ENCODE measurements around the gene PGD. TPM values are rescaled to one million over a fixed set of nuclear protein-coding genes. Genes with fewer than 3 reads are reported as not detected.
"Not testable (repeated sequence)": the region's sequence is repeated elsewhere in the genome, so short reads cannot be mapped to it uniquely, and the experiment has no call there.

PGD gene
- total RNA-seq, 1 donor from 2014 or later, result 294 TPM

- Mint-ChIP-seq H3K4me1 (ENCODE audit: unreplicated experiment) (peaks cover 6% of the 10 kb centered on the region), H3K9me3 (no peaks in the 10 kb centered on the region), H3K27ac (peak overlapping the region; percentile 99), H3K36me3 (peaks cover 60% of the 10 kb centered on the region), H3K27me3 (no peaks in the 10 kb centered on the region), H3K4me3 (peak overlapping the region; percentile 63)
- no peak for TF ChIP-seq CTCF (conservative IDR thresholded peaks at IDR 0.05)
- no peak for DNase-seq (ENCODE audit: extremely low spot score, unreplicated experiment)
These were observed 16.5 kb downstream of the PGD start for GRCh38 chr1:10415211-10415930.

- Mint-ChIP-seq H3K27ac (peak overlapping the region; percentile 84), H3K36me3 (peaks cover 63% of the 10 kb centered on the region)
- H3K9me3 Mint-ChIP-seq; H3K27me3 Mint-ChIP-seq; H3K4me3 Mint-ChIP-seq; DNase-seq (ENCODE audit: extremely low spot score, unreplicated experiment); H3K4me1 Mint-ChIP-seq (ENCODE audit: unreplicated experiment): not testable (repeated sequence)
These were observed 17.1 kb downstream of the PGD start for GRCh38 chr1:10415967-10416366.

GRCh38 chr1:10418741-10419140, 19.9 kb downstream of the PGD start:
- DNase-seq (ENCODE audit: extremely low spot score, unreplicated experiment); H3K4me3 Mint-ChIP-seq; H3K4me1 Mint-ChIP-seq (ENCODE audit: unreplicated experiment); H3K27ac Mint-ChIP-seq; H3K9me3 Mint-ChIP-seq; H3K27me3 Mint-ChIP-seq: not testable (repeated sequence)
- H3K36me3 Mint-ChIP-seq, result peaks cover 45% of the 10 kb centered on the region

- DNase-seq (ENCODE audit: extremely low spot score, unreplicated experiment), result no peak
- Mint-ChIP-seq H3K4me1 (ENCODE audit: unreplicated experiment) (peaks cover 12% of the 10 kb centered on the region), H3K36me3 (peaks cover 45% of the 10 kb centered on the region), H3K9me3 (no peaks in the 10 kb centered on the region), H3K4me3 (no peak overlapping the region), H3K27me3 (no peaks in the 10 kb centered on the region), H3K27ac (peak overlapping the region; percentile 78)
- no peak for TF ChIP-seq CTCF (conservative IDR thresholded peaks at IDR 0.05)
These were observed 20.5 kb downstream of the PGD start for GRCh38 chr1:10419351-10419750.

- H3K4me1 Mint-ChIP-seq (ENCODE audit: unreplicated experiment), result peaks cover 14% of the 10 kb centered on the region
- no peak for DNase-seq (ENCODE audit: extremely low spot score, unreplicated experiment)
- H3K9me3 Mint-ChIP-seq, result no peaks in the 10 kb centered on the region
- no peak overlapping the region for H3K4me3 Mint-ChIP-seq
- peaks cover 32% of the 10 kb centered on the region for H3K36me3 Mint-ChIP-seq
- H3K27me3 Mint-ChIP-seq, result no peaks in the 10 kb centered on the region
- TF ChIP-seq CTCF (conservative IDR thresholded peaks at IDR 0.05), result no peak
- peak overlapping the region; percentile 43 for H3K27ac Mint-ChIP-seq
These were observed 22.8 kb downstream of the PGD start for GRCh38 chr1:10421637-10422036.

GRCh38 chr1:10424034-10424433, 25.2 kb downstream of the PGD start:
- Mint-ChIP-seq H3K9me3 (no peaks in the 10 kb centered on the region), H3K36me3 (peaks cover 18% of the 10 kb centered on the region), H3K4me1 (ENCODE audit: unreplicated experiment) (peaks cover 18% of the 10 kb centered on the region), H3K27ac (peak overlapping the region; percentile 62), H3K27me3 (no peaks in the 10 kb centered on the region), H3K4me3 (no peak overlapping the region)
- no peak for DNase-seq (ENCODE audit: extremely low spot score, unreplicated experiment)
- TF ChIP-seq CTCF (conservative IDR thresholded peaks at IDR 0.05), result no peak
